Stimulated activated CD8-positive, alpha-beta memory T cell treated with anti-CD3 and anti-CD28 coated beads, Interleukin-2, amount 100 ng/mL, for 1 hour (primary cell): ENCODE results near the gene SLC22A31.
A peak's percentile ranks its signal among the peaks of the same experiment; 100 is the strongest.

Experiments
- DNase-seq, 2 donors: peaks; one replicate each; pipeline ENCODE4 v3.0.0-alpha.2; 2020; ENCODE audit warnings: low read depth in 2 of 2

The SLC22A31 gene

DNA sequence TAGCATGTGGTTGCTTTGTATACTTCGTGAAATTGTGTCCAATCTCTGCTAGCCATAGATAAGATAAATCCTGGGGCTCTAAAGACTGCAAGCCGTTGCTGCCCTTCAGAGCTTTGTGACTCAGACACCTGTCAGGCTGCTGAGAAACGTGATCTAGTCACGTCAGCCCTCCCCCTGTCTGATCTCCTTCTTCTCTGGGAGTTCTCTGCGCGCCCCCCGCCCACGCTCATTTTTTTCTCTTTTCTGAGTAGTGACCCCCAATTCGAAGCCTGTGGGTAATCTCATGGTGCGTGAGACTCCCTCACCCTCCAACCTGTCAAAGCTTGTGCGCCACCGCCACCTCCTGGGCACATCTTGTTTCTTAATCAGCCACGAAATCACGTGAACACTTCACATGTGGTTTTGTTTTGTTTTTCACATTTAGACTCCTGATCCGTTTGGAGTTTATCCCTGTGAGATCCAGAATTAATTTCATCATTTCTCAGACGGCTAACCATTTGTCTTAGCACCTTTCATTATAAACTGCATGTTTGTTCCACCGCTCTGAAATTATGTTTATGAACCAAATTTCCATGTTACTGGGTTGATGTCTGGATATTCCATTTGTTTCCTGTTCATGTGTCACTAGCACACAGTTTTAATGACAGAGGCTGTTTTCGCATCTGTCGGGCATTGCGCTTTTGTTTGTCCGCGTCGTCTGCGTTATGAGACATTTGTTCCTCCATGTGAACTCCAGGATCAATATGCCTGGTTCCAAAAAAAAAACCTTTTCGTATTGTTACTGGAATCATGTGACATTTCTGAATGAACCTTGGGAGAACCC is 16.2 kb upstream of the SLC22A31 start:
- peak; percentile 72 for DNase-seq

DNA sequence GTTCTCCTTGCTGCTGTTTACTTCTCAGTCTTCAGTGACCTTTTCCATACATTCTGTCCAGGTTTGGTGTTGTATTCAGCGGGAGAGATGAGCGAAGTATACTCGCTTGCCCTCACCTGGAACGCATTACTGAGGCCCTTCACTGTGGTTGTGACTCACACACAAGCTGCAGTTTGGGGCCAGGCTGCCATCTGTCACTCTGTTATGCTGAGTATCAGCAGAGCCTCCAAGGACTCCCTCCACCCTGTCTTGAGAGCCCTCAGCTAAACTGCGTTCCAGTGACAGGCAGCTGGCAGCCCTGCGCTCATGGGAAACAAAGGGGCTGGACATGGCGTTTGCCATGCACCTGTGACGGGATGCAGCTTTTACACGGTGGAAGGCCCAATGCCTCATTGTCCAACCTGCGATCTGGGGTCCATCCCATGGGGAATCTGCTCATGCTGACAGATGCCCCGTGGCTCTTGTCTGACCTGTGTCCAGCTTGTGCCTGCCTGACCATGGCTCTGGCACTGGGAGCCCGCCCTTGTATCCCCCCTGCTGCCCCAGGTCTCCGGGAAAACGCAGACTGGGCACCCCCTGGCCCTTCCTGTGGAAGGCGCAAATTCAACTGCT is 10.7 kb upstream of the SLC22A31 start:
- no peak for DNase-seq

DNA sequence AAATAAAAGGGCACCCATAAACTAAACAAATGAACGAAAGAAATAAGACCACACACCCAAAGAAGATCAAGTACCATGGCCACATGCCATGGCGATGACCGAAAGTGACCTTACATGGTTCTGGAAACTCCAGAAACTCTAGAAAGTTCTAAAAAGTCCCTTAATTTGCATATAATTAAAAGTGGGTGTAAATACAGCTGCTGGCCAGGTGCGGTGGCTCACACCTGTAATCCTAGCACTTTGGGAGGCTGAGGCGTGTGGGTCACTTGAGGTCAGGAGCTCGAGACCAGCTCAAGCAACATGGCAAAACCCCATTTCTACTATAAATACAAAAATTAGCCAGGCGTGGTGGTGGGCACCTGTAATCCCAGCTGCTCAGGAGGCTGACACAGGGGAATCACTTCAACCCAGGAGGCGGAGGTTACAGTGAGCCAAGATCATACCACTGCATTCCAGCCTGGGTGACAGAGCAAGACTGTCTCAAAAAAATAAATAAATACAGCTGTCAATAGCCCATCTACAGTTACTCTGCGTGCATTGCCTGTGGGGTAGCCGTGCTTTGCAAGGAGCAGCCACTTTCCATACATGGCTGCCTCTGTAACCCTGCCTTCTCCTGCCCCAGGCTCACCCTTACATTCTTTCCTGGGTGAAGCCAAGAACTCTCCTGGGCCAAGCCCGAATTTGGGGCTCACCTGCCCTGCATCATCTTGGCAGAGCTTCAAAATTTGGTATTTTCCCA is 10.0 kb upstream of the SLC22A31 start:
- DNase-seq, result no peak

DNA sequence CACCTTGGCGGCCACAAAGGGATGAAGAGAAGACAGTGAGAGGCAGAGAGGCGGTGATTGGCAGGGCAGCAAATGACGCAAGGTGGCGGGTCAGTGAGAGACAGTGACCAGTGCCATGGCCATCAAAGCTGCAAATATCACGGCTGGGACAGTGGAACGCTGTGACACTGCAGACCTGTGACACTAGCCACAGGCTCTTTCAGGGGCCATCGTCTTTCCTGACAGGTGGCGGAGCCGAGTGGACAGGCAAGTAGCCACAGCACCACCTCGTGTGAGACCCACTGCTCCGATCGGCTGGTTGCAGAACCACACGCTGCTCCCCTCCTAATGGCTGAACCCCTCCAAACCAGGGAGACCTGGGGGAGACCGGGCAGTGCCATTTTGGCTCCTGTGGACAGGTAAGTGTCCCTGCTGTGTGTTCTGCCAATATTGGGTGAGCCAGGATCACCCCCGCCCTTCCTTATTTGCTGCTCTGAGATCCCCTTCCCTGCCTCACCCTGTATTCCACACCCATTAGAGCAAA is 9.2 kb upstream of the SLC22A31 start:
- DNase-seq, result no peak

DNA sequence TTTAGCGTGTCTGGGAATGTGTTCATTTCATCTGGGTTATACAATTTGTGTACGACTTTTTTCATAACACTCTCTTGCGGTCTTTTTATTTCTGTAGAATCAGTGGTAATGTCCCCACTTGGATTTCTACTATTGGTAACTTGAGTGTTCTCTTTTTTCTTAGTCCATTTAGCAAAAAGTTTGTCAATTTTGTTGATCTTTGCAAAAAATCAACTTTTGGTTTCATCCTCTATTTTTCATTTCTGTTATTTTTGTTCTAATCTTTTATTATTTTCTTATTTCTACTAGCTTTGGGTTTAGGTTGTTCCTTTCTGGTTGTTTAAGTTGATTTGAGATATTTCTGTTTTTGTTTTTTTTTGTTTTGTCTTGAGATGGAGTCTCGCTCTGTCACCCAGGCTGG is 7.7 kb upstream of the SLC22A31 start:
- no peak for DNase-seq

DNA sequence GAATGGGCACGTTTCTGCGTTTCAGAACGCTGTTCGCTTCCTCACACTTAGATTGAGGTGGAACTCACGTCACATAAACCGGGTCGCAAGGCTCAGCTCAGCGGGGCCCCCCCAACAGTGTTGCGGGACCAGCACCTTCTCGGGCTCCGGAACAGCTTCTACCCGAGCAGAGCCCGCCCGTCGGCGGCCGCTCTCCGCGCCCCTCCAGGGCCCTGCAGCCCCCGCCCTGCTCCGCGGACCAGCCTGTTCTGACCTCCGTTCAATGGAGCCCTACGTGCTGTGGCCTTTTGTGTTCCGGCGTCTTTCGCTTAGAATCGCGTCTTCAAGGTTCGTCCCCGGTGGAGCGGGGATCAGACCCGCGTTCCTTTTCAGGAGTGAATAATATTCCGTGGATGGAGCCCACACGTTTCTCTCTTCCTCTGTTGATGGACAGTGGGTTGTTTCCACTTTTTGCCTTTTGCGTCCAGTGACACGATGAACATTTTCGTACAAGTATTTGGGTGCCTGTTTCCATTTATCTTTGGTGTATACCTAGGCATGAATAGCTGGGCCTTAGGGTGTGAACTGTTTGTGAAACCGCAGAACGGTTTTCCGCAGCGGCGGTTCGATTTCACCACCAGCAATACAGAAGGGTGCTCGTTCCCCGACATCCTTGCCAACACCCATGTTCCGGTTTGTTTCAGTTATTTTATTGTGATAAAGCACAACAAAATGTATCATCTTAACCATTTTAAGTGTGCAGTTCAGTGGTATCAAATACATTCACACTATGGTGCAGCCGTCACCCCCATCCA is 2.3 kb upstream of the SLC22A31 start:
- DNase-seq, result no peak

DNA sequence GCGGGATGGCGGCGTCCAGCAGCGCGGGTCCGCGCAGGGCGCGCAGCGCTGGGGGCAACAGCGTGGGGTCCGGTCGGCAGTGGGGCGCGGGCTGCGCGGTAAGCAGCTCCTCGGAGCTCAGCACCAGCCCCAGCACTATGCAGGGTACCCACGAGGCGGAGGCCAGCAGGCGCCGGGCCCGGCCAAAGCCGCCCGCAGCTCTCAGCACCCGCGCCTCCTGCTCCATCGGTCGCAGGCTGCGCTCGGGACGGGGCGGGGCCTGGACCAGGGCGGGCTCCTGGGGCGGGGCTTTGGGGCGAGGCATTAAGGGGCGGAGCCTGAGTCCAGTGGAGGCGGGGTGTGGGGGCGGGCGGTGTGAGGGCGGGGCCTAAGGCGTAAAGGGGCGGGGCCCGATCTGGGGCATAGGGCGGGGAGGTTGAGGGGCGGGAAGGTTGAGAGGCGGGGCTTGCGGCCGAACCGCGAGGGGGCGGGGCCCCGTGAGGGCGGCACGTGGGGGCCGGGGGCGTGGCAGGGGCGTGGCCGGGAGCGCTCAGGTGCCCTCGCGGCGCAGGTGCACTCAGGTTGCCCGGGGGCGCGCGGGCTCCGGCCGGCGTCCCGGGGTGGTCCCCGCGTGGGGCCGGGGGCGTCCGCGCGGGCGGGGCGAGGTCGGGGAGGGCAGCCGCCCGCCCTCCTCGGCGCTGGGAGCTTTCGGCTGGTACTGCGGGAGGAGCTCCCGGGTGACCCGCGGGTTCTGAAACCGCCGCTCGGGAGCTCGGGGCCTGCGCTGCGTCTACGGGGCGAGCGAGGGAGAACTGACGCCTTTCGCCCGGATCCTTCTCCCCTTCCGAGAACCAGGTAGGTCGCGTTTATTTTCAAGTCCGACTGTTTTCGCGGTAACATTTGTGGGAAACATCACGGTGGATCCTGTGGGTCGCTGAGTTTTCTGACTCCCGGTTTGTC is 1.4 kb upstream of the SLC22A31 start:
- DNase-seq, result peak; percentile 47 to 65

DNA sequence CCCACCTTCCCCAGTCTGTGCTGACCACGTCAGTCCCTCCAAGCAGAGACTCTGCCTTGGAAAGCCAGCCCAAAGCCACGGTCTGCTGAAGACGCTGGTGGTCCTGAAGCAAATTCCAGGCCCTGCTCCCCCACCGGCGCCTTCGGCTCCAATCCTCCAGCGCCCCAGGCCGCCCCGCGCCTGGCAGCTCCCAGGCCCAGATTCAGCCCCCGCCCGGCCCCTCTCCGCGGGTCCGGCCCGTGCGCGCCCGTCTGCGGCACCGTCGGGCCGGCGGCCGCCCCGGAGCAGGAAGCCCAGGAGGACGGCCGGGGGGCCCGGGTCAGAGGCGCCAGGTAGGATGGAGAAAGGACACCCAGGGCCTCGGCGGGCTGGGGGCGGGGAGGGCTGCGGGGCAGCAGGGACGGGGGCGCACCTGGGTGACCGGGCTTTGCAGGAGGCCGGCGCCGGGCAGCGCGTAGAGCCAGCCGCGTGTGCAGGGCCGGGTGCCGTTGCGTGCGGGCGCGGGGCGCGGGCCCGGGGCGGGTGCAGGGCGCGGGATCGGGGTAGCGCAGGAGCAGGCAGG is 594 bp upstream of the SLC22A31 start:
- no peak for DNase-seq

DNA sequence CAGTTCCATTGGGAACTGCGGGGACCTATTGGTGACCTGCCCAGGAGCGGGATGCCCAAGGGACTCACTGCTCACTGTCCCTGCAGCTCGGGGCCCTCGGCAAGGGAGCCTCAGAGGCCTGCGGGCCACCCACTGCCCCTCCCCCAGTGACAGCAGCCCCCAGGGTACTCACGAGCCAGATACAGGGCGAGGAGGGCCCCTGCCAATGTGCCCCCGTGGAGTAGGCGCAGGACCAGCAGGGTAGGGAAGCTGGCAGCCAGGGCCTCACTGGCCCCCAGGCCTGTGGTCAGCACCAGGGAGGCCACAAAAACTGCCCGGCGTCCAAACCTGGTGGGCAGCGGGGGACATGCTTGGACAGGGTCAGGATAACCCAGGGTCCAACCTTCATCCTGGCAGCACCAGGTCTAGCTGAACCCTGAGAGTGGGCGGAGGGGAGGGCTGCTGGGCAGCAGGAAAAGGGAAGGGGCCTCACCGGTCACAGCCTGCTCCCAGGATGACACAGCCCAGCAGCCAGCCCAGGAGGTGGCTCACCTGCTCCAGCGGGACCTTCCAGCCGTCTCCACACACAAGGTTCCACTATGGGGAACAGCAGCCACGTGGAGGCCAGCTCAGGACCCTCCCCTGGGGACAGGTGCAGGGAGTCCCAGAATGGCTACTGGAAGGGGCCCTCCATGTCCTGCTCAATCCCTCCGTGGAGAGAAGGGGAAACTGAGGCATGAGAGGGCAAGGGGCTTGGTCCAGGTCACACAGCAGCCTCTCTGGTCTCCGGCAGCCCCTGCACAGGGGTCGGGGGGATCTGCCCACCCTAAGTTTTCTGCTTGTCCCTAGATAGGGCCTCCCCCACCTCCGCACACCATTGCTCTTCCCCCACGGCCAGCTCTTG is 855 bp downstream of the SLC22A31 start:
- DNase-seq, result no peak

DNA sequence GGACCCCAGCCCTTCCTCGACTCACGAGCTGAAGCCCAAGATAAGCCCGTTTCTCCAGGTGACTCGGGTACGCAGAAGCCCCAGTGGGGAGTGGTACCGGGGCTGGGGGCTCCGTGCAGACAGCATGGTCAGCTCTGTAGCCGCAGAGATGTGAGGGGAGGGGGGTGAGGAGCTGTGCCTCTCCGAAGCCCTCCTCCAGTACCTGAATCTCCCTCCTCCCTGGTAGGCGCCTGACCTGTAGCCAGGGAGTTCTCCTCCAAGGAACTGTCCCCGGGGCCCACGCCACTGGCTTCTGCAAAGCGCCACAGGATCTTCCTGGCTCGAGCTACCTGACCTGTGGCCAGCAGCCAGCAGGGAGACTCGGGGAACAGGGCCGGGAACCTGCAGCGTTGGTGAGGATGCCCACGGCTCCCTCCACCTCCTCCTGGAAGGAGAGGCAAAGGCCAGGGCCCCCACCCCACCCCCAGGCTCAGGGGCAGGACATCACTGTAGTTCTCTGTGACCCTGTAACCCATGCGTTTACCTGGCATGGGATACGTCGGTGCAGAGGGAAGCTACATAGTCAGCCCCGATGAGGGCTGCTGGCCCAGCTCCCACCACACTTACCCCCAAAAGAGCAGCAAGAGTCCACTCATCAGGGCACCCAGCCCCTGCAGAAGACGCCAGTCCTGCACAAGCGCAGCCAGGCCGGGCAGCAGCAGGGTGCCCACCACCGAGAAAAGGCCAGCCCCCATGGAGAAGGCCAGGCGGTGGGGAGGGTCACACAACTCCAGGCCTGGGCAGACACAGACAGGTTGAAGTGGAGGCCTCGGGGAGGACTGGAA is 1.7 kb downstream of the SLC22A31 start:
- DNase-seq, result no peak

DNA sequence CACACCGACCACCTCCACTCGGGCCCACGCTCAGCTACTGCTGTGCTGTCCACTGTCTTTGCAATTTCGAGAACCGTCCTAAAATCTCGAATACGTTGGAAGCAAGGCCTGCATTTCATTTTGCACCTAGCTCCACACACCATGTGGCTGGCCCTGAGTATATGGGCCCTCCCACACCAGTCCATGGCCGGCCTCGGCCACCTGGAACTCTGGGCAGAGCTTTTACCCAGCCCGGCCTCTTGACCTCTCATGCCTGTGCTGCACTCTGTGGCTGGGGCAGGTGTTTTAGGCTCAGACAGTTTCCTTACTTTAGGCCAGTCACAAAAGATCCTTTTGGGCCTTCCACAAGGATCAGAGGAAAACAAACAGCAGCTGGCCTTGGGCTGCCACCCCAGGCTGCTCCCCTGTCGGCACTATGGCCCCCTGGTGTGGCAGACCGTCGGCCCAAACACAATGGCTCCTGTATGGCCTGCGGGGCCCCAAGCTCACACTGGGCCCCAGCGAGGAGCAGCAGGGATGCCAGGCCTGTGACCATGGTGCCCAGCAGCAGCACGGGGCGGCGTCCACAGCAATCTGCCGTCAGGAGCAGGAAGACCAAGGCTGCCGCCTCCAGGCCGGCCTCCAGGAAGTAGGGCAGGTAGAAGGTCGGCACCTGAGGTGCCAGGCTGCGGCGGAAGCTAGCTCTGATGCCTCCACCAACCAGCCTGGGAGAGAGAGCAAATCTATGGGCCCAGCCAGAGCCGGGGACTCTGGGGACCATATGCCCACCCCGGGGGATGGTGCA is 2.5 kb downstream of the SLC22A31 start:
- no peak for DNase-seq

DNA sequence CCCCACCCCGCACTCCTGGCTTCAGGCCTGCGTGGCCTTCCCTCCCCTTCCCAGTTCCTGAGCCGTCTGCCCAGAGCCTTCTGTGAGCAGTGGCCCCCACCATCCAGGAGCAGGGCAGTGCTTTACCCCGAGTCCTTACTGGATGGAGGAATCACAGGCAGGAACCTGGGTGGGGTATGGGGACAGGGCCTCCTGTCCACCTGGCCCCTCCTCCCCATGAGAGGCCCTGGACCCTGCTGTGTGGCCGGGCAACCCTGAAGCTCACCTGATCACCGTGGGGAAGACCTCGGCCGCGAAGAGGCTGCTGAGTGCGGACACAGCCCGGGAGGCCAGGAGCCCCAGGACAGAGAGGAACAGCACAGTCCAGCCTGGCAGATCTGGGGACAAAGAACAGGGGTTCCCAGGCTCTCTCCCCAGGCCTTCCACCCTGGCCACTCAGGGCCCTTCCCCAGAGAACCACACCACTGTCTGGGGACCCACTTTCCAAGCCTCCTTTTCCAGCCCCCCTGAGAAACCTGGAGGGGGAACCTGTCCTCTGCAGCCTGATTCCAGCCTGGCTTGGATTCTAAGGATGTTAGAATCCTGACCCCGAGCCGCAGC is 3.2 kb downstream of the SLC22A31 start:
- no peak for DNase-seq

DNA sequence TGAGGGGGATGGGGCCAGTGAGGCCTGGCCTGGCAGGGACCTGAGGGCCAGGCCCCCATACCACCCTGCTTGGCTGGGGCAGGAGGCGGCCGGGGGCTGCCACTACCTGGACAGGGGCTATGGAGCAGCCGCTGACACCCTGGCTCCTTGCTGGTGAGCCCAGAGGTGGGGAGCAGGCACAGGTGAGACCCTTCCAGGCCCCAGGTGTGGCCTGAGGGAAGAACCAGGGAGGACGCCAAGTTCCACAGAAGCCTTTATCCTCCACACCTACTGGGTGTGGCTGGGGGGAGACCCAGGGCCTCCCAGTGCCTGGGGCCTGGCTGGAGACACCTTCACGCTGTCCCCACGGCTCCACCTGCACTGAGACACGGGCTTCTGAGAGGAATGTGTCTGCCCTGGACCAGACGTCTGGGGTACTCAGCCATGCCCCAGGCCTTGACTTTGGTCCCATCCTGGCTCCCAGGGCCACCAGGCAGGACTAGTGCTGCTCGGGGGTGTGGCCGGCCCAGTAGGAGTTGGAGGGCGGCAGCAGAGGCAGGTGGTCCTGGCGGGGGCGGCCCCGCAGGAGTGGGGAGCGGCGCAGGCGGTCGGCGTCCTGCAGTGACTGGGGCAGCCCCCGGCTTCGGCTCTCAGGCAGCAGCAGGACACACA is 4.7 kb downstream of the SLC22A31 start:
- DNase-seq, result no peak

DNA sequence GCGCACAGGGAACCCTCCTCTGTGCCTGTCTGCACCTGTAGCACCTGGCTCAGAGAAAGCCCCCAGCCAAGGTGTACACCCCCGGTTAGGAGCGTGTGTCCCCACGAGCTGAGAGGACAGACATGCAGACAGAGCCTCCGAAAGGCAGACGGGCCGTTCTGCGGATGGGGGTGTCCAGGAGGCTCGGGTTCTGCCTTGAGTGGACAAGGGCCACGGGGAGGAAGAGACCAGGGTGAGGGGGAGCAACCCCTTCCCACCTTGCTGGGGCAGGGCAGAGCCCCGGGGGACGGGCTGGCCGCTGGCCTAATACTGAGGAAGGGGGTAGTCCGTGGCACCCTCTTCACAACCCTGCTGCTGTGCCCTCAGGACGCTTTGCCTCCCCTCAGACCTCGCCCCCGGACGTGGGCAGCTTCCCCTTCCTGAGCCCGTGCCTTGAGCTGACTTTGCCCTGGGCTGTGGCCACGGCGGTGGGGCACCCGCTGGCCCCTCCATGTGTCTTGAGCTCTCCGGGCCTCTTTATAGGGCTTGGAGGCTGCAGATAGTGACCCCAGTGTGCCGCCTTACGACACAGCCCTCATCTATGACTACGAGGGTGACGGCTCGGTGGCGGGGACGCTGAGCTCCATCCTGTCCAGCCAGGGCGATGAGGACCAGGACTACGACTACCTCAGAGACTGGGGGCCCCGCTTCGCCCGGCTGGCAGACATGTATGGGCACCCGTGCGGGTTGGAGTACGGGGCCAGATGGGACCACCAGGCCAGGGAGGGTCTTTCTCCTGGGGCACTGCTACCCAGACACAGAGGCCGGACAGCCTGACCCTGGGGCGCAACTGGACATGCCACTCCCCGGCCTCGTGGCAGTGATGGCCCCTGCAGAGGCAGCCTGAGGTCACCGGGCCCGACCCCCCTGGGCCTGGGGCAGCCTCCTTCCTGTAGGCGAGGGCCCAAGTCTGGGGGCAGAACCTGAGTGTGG is 5.7 kb downstream of the SLC22A31 start:
- no peak for DNase-seq

DNA sequence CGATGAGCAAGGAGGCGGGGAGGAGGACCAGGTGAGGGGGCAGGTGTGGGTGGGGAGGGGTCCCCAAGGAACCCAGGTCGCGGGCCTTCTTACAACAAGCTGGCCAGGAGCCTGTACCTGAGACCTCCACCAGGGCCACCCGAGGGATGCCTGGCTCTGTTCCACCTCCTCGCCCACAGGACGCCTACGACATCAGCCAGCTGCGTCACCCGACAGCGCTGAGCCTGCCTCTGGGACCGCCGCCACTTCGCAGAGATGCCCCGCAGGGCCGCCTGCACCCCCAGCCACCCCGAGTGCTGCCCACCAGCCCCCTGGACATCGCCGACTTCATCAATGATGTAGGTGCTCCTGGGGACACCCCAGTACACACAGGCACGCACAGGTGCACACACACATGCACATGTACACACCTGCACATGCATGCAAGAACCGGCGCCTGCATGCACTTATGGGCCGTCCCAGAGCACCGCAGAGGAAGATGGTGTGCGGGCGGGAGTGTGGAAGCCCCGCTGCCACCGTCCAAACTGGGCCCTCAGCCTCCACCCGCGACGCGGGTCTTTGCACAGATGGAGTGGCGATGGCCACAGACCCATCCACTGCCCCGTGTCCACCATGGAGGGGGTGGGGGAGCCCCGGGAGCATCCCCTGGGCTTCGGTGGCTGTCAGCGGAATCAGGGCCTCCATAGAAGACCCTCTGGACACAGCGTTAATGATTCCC is 6.6 kb downstream of the SLC22A31 start:
- DNase-seq, result no peak
